Activated CD4-positive, alpha-beta T cell treated with anti-CD3 and anti-CD28 coated beads for 24 hours (primary cell): ENCODE data around the gene ZNF138.

Experiments used
- DNase-seq, 2 donors: peaks; one replicate each; pipeline ENCODE4 v3.0.0-alpha.2; 2020; ENCODE audit warnings: low read depth in 2 of 2

Gene ZNF138

DNA sequence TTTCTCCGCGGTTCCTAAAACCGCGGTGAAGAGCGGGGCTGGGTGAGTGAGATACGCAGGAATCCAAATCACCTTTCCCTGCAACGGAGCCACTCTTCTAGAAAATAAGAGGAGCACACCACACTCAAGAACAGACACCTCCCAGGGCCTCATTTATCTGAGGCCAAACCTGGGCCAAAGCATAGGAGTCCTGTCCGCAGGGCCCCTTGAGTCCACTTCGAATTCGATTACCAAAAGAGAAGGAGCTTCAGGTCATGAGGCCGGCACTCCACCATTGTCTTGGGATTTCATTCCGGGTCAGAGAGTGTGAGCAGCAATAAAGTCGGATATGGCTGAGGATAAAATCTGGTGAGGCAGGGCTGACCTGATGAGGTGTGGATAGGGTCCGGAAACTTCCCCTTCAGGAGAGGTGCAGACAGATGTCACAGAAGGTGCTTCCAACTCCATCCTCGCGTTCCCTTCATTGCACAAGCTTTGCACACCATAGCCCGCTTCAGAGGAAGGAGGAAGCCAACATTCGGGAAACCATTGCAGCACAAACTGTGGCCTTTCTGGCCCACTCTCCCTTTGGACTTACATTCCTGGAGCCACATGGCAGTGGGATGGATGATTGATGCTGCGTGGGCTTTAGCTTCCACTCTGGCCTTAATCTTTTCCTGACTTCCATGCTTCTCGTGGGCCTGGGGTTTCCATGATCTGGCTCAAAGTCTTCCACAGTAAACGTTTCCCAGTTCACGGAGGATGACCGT lies 81.6 kb downstream of the ZNF138 start:
- DNase-seq: no peak

GRCh38 chr7:64876792-64877713 lies 82.8 kb downstream of the ZNF138 start:
- peak; percentile 49 to 55 for DNase-seq

GRCh38 chr7:64877714-64878610 lies 83.7 kb downstream of the ZNF138 start:
- no peak for DNase-seq

DNA sequence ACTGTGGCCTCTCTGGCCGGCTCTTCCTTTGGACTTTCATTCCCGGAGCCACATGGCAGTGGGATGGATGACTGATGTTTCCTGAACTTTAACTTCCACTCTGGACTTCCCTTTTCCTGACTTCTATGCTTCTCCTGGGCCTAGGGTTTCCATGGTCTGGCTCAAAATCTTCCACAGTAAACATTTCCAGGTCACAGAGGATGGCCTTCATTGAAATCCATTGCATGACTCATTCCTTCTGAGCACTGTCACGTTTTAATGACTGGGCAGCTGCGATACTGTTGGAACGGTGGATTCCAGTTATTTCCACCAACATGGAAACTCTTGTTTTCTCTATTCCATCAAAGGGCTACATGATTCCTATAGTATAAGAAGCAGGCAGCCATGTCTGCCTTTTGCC lies 84.5 kb downstream of the ZNF138 start:
- DNase-seq: no peak

DNA sequence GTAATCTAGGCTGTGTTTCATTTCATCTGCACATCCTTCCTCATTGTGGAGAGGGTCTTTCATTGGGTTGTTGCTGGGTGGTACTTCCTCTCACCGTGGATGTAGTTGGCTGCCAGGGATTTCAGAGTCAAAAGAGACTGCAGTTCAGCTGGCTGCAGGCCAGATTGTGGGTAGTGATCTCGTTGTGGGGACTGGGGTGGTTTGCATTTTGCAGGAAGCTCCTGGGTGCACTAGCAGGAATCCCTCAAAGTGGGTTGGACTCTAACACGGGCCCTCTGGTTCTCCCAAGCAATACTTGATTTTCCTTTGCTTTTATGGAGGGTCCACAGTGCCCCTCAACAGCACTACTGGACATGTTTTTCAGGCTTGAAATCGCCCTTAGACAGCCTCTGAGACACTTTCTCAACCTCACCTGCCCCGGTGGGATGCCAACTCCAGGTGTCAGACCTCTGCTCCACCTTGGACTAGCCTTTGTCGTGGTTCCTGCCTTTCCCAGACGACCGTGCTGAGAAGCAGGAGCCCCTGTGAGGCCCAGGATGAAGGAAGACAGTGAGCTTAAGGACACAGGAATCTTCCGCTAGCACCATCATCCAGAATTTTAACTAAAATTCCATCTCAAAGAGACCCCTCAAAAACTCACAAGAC lies 85.0 kb downstream of the ZNF138 start:
- DNase-seq: no peak

GRCh38 chr7:64879800-64880199 lies 85.6 kb downstream of the ZNF138 start:
- DNase-seq: no peak

- no peak for DNase-seq
Measured at GRCh38 chr7:64880322-64881297, 86.4 kb downstream of the ZNF138 start.

DNA sequence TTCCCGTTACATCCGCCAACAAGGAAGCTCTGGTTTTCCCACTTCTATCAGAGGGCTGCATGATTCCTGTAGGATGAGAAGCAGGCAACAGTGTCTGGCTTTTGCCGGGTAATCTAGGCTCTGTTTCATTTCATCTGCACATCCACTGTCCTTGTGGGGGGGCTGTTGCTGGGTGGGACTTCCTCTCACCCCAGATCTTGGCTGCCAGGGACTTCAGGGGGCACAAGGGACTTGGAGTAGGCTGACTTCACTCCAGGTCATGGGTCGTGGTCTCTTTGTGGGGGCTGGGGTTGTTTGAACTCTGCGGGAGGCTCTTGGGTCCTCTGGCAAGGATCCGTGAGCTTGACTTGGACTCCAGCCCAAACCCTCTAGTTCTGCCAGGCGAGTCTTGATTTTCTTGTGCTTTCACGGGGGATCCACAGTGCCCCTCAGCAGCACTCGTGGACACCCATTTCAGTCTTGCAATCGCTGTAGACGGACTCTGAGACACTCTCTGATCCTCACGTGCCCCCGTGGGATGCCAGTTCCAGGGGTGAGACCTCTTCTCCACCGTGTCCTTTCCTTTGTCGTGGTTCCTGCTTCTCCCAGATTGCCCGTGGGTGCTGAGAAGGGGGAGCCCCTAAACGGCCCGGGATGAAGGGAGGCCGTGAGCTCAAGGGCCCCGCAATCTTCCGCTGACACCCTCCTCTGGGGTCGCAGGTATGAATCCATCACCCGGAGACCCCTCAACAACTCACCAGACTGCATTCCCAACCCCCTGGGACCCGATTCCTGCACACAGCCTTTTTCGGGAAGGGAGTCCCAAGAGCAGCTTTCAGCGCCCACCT lies 87.4 kb downstream of the ZNF138 start:
- no peak for DNase-seq

- DNase-seq: no peak
Measured at GRCh38 chr7:64882341-64883112, 88.3 kb downstream of the ZNF138 start.
